ENCODE results near the gene FARS2.

FARS2 gene

GRCh38 chr6:5425267-5425666 lies 164.0 kb downstream of the FARS2 start:
- no peak for DNase-seq

GRCh38 chr6:5425797-5426196 lies 164.5 kb downstream of the FARS2 start:
- DNase-seq = no peak

GRCh38 chr6:5427586-5427985 lies 166.3 kb downstream of the FARS2 start:
- no peak for DNase-seq

DNA sequence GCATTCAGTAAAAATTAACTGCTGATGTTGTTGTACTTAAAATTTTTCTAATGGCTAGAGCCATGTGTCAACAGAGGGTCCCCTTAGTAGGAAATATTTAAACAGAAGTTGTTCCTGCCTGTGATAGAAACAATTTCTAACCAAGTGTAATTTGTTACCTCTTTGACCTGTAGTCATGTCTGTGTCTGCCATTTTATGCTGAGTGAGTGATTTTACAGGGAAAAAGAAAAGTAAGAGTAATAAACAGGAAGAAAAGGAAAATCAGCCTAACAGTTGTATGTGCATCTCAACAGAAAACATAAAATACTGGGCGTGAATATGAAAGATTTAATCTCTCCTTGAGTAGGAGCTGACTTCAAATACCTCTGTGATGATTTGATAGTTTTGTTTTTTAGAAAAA lies 172.0 kb downstream of the FARS2 start:
- DNase-seq = no peak

DNA sequence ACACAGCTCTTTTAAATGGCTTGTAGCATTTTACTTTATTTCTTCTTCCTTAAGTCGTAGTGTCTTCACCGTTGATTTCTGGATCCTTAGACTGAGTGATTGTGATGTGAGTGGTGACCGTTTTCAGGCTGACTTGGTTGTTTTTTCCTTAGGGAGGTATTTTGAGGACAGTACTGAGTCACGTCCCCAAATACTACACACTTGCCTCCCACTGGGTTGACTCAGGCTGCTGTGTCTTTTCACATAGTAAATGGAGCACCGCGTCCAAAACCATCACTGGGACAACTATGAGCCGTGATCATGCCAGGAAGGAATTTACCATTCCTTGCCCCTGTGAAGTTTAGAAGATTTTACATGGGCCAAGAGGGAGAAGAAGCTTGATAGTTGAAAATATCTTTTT lies 174.1 kb downstream of the FARS2 start:
- no peak for DNase-seq

DNA sequence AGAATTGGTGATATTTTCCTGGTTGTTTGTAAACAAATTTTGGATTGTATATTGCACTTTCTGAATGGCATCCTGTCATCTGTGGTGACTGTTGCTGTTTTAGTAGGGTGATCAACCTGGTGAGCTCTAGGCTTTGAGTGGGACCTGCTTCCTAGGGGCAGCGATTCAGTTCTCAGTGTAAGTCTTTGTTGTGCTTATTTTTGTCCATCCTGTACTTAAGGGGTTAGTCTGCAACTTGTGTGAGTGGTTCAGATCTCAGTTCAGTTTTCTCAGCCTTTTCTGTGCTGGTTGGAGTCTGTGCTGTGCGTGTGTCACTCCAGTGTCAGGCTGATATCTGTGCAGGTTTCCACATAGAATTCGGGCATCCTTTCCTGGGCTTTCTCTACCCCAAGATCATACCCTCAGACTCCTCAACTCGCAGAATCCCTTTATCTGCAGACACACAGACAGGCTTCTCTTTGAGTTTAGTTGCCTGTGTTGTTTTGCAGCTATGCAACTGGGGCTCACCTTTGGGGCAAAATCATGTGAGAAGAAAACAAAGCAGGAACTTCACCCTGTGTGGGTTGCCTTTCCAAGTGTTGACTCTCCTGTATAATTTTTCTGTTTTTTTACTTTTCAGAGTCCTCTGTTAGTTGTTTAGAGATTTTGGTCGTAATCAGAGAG lies 177.7 kb downstream of the FARS2 start:
- no peak for DNase-seq

- DNase-seq = no peak
Measured at GRCh38 chr6:5439749-5440148, 178.4 kb downstream of the FARS2 start.

DNA sequence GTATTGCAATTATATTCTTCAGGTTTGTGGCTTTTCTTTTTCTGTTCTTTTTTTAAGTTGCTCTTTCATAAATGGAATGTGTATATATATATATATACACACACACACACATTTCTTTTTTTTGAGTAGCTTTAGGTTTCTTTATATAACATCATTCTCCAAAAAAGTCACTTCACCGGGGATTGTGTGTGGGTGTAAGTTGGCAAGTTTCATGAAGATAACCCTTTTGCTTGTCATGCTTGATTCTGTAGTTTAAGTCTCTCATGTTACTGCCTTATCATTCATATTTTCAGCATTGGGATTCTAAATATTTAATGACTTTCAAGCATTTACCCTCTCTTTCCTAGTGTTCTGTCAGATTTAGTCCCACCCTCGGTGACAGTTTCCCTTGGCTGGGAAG lies 181.0 kb downstream of the FARS2 start:
- no peak for DNase-seq

GRCh38 chr6:5442916-5443315 lies 181.6 kb downstream of the FARS2 start:
- no peak for DNase-seq

- DNase-seq = no peak
Measured at GRCh38 chr6:5443491-5443890, 182.2 kb downstream of the FARS2 start.

DNA sequence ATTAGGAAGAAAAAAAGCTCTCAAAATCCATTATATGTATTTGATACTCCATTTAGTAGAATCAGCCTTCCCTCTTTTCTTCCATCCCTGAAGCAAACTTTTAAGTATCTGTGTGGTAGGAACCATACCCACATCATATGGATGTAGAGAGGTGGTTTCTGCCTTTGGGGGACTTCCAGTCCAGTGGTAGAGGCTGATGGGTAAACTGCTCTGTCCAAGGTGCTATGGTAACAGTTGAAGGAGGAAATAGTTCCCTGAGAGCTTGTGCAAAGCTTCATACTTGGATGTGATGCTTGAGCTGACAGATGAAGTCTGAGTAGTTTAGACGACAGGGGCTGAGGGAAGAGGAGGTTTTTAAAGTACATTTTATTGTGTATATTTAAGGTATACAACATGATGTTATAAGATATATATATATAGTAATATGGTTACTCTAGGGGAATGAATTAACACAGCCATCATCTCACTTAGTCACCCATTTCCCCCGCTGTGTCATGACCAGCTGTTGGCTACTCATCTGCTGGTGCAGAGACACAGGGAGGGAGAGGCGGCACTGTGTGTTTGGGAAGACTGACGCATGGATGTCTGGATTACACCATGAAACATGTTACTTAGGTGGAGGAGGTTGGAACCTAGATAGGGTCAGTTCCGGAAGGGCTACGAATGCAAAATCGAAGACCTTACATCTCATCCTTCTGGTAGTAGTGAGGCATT lies 185.2 kb downstream of the FARS2 start:
- no peak for DNase-seq

DNA sequence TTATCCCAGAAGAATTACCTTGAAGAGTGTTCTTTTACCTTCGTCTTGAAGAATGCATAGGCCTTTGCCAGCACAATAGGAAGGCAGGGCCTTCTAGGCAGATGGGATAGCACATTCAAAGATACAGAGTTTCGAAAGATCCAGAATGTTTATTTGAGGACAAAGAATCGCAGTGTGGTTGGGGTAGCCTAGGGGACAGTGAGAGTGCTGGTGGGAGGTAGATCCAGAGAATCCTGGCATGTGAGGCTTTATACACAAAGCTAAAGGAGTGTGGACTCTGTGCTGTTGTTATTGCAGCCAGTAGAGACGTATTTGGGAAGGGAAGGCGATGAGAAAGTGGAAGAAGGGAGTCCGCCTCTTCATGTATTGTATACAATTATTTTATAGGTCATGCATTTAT lies 186.6 kb downstream of the FARS2 start:
- DNase-seq = no peak

GRCh38 chr6:5450073-5450472 lies 188.8 kb downstream of the FARS2 start:
- DNase-seq = no peak

- DNase-seq = peak in 5 of 56 donors; percentile 7 to 14 (median 9)
Measured at GRCh38 chr6:5453546-5453945, 192.2 kb downstream of the FARS2 start.

GRCh38 chr6:5455142-5455541 lies 193.8 kb downstream of the FARS2 start:
- DNase-seq = no peak

- DNase-seq = peak in 31 of 56 donors; percentile 9 to 85 (median 46)
Measured at GRCh38 chr6:5457041-5457440, 195.7 kb downstream of the FARS2 start.

- DNase-seq = peak in 4 of 56 donors; percentile 9 to 54 (median 15)
Measured at GRCh38 chr6:5457983-5458683, 196.8 kb downstream of the FARS2 start.

- DNase-seq = no peak
Measured at GRCh38 chr6:5459346-5459745, 198.0 kb downstream of the FARS2 start.

- no peak for DNase-seq
Measured at GRCh38 chr6:5461365-5461764, 200.1 kb downstream of the FARS2 start.

DNA sequence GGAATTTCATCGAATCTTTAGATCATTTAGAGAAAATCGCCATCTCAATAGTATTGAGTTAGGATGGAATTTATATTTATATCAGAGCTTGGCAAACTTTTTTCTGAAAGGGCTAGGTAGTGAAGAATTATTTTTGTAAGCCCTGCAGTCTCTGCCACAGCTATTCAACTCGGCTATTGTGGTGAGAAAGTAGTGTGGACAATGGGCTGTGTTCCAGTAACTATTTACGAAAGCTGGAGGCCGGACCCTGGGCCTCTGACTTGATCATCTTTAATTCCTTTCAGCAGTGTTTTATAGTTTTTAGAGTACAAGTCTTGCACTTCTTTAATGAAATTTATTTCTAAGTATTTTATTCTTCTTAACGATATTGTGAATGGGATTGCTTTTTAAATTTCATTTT lies 201.5 kb downstream of the FARS2 start:
- no peak for DNase-seq

- no peak for DNase-seq
Measured at GRCh38 chr6:5463690-5464089, 202.4 kb downstream of the FARS2 start.

DNA sequence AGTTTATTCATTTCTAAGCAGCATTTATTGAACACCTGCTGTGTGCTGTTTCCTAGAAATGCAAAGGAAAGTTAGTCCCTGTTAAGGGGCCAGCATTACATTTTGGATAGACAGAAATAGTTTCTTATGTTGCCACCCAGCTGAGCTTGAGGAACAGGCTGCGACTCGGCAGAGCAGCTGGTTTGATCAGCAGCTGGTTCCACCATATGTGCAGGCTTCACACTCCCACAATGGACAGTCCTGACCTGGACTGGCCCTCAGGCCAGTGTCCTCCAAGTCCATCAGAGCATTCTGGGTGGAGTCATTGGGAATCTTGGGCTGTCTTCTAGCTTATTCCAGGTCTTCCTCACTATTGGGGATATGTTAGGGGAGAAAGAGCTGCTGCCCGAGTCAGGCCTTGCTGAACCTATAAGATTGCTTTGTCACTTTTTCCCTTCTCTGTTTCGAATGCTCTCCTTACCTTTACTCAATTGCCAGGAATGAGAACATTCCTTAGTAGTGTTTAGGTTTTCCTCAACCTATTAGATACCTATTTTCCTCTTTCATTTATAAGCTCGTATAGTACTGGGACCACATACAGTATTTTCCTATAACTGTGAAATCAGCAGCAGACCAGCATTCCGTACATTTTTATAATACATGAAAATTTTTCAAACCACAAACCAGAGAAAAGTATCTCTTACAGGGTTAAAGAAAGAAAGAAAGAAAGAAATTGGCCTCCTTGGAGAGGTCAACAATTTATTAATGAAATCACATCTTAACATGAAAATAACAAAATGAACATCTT lies 203.0 kb downstream of the FARS2 start:
- no peak for DNase-seq
